ENCODE data around the gene SERPINA4.

SERPINA4 gene

DNA sequence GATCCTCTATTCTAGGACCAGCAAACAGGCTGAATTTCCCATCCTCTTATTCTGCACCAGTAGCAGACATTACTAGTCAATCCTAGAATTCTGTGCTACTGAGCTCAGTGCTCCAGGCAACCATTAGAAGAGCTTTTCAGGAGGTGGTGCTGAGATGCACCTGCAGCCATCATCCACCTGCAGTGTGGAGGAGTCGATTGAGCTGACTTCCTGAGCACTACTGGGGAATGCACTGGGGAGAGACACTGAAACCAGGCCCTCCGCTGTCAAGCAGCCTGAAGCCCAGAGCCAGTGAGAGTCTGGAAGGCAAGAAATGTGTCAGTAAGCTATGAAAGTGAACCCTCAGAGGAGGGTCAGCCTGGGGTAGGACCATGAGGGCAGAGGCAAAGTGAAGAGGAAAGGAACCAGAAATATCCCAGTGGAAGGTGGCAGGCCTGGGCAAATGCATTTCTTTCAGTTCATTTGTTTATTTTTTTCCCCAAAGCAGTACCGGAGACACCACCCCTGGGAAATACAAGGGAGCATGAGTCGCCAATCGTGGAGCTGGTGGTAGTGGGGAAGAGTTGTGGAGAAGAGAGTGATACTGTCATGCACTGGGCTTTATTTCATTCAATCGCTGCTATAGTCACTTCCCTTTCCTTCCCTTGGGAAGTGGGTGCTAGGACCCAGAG lies 23.0 kb upstream of the SERPINA4 start:
- Histone ChIP-seq H3K9me3 (ENCODE audit: insufficient read depth, low read length) (no peaks in the 10 kb centered on the region), H3K4me1 (ENCODE audit: insufficient read depth, insufficient read length) (no peaks in the 10 kb centered on the region), H3K36me3 (ENCODE audit: insufficient read depth, insufficient read length, low read length) (no peaks in the 10 kb centered on the region), H3K9ac (ENCODE audit: insufficient read length, low read depth) (no peak overlapping the region), H3K4me3 (ENCODE audit: insufficient read length, low read depth) (no peak overlapping the region), H3K27me3 (ENCODE audit: insufficient read depth, insufficient read length) (no peaks in the 10 kb centered on the region)
- TF ChIP-seq YY1 (IDR thresholded peaks at IDR 0.05; ENCODE audit: insufficient read depth, insufficient read length), result no peak
- no peak for TF ChIP-seq SUZ12 (IDR thresholded peaks at IDR 0.05; ENCODE audit: extremely low read depth, insufficient read depth, insufficient read length)
- TF ChIP-seq ZNF274 (IDR thresholded peaks at IDR 0.05; ENCODE audit: low read depth, low read length), result no peak
- DNase-seq (ENCODE audit: low read depth, low spot score), result no peak

DNA sequence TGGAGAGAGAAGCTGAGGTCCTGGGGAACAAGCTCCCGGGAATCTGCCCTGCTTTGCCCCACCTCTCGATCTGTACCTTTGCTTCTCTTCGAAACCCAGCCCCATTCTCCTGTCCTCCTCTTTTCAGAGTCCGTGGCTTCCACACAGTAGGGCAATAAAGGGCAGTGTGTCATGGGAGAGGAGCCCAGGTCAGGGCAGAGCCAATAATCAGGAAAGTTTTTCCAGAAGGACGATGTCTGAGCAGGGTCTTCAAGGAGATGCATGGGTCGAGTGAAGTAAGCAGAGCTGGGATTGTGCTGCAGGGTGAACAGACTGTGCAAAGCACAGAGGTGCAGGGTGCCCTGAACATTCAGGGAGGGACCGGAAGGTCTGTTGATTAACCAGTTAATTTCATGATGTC lies 22.1 kb upstream of the SERPINA4 start:
- Histone ChIP-seq H3K27me3 (ENCODE audit: insufficient read depth, insufficient read length) (no peaks in the 10 kb centered on the region), H3K9me3 (ENCODE audit: insufficient read depth, low read length) (no peaks in the 10 kb centered on the region)
- TF ChIP-seq SUZ12 (IDR thresholded peaks at IDR 0.05; ENCODE audit: extremely low read depth, insufficient read depth, insufficient read length) (no peak), ZNF274 (IDR thresholded peaks at IDR 0.05; ENCODE audit: low read depth, low read length) (no peak), YY1 (IDR thresholded peaks at IDR 0.05; ENCODE audit: insufficient read depth, insufficient read length) (no peak)

DNA sequence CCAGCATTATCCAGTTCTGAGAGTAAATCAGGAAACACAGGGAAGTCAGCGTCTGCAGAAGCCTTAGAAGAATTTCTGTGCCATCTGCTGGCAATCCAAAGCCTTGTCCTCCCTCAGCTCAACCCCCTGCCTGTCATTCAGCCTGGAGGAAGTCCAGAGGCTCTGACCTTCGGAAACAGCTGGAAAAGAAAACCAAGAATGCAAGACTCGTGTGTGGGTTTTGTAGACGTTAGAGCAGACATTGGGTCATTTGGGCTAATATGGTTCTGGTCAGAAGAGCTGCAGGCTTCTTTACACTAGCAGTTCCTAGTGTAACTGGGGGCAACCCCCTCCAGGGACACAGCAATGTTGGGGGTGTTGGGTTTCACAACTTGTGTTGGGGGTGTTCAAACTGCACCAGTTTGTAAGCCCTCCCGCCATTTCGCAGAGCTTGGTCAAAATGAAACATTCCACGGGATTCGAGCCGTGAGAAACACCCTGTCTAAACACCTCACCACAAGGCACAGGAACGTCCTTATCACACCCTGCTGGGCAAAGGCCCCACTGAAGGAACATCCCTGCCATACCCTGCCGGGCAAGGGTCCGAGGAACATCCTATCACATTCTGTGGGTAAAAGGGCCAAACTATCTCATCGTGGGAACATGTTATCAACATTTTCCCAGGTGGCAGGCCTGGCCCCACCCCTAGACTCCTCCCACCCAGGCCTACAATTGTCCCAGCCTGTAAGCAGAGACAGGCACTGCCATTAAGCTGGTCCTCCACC lies 21.0 kb upstream of the SERPINA4 start:
- no peak for DNase-seq (ENCODE audit: low read depth, low spot score)
- no peaks in the 10 kb centered on the region for H3K9me3 ChIP-seq (ENCODE audit: insufficient read depth, low read length)

More for the DNA sequence above, 22.1 kb upstream of the SERPINA4 start:
- Histone ChIP-seq H3K4me1 (ENCODE audit: insufficient read depth, insufficient read length) (peaks cover 2% of the 10 kb centered on the region), H3K4me3 (ENCODE audit: insufficient read length, low read depth) (no peak overlapping the region), H3K36me3 (ENCODE audit: insufficient read depth, insufficient read length, low read length) (no peaks in the 10 kb centered on the region), H3K9ac (ENCODE audit: insufficient read length, low read depth) (no peak overlapping the region)
- DNase-seq (ENCODE audit: low read depth, low spot score), result no peak

DNA sequence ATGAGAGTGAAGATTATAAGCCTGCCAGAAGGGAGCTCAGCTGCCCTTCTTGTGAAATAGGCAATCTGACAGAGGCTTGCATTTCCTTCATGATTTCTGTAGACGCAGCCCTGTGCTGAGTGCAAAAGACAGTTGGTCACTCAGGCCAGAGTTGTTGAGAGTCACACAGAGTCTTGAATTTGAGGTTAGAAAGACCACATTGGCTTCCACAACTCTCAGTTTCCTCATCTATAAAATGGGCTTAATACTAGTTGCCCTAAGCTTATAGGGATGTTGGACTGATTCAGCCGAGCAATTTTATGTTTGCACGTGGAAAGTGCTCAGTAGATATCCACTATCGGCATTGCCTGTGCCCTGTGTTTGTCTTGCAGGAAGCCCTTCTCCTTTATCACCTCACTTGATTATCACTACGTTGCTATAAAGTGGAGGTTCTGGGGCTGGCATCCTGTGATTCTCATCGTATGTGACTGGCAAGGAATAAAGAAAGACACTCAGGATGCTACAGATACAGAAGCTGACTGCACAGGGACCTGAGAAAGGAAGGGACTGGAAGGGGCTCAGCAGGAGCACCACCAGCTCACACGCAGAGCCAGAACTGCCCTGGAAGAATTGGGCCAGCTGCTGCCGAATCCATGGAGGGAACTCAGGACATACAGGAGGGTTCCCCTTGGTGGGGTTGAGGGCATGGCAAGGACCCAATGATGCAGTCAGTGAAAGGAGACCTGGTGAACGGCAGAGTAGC lies 19.8 kb upstream of the SERPINA4 start:
- DNase-seq (ENCODE audit: low read depth, low spot score), result no peak
- Histone ChIP-seq H3K9me3 (ENCODE audit: insufficient read depth, low read length) (no peaks in the 10 kb centered on the region), H3K4me1 (ENCODE audit: insufficient read depth, insufficient read length) (peaks cover 5% of the 10 kb centered on the region), H3K4me3 (ENCODE audit: insufficient read length, low read depth) (no peak overlapping the region), H3K9ac (ENCODE audit: insufficient read length, low read depth) (no peak overlapping the region), H3K36me3 (ENCODE audit: insufficient read depth, insufficient read length, low read length) (no peaks in the 10 kb centered on the region), H3K27me3 (ENCODE audit: insufficient read depth, insufficient read length) (no peaks in the 10 kb centered on the region)
- TF ChIP-seq SUZ12 (IDR thresholded peaks at IDR 0.05; ENCODE audit: extremely low read depth, insufficient read depth, insufficient read length) (no peak), YY1 (IDR thresholded peaks at IDR 0.05; ENCODE audit: insufficient read depth, insufficient read length) (no peak), ZNF274 (IDR thresholded peaks at IDR 0.05; ENCODE audit: low read depth, low read length) (no peak)

More for the DNA sequence above, 21.0 kb upstream of the SERPINA4 start:
- H3K9ac ChIP-seq (ENCODE audit: insufficient read length, low read depth), result no peak overlapping the region
- no peaks in the 10 kb centered on the region for H3K36me3 ChIP-seq (ENCODE audit: insufficient read depth, insufficient read length, low read length)
- TF ChIP-seq YY1 (IDR thresholded peaks at IDR 0.05; ENCODE audit: insufficient read depth, insufficient read length), result no peak
- TF ChIP-seq SUZ12 (IDR thresholded peaks at IDR 0.05; ENCODE audit: extremely low read depth, insufficient read depth, insufficient read length), result no peak
- no peak for TF ChIP-seq ZNF274 (IDR thresholded peaks at IDR 0.05; ENCODE audit: low read depth, low read length)
- no peak overlapping the region for H3K4me3 ChIP-seq (ENCODE audit: insufficient read length, low read depth)
- H3K27me3 ChIP-seq (ENCODE audit: insufficient read depth, insufficient read length), result no peaks in the 10 kb centered on the region
- H3K4me1 ChIP-seq (ENCODE audit: insufficient read depth, insufficient read length), result peaks cover 5% of the 10 kb centered on the region

DNA sequence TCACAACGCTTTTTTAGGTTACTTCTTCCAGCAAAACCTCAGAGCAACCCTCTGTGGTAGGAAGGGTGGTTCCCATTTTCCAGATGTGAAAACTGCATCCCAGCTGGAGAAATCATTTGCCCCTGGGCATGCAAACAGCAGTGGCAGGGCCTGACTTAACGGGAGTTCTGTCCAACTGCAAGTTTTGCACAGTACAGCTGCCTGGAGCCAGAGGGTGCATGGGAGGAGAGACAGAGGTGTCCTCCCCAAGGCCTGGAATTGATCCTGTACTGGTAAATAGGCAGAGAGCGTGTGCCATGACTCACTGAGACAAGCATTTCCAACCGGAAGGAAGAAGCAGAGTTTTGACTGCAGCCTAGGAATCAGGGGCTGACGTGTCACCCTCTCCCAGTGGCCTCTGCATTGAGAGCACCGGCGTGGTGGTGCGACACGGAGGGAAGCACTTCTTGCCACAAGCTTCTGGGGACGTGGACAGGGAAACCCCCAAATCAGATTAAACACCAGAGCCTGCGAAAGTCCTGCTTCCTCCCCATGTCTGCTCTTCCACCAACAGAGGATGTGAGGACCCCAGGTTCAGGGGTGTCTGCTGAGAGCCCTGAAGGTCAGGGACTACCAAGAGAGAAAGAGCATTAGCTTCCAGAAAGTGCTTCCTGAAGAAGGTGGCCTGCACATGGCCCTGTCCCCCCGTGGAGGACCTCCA lies 19.0 kb upstream of the SERPINA4 start:
- no peaks in the 10 kb centered on the region for H3K9me3 ChIP-seq (ENCODE audit: insufficient read depth, low read length)
- H3K4me1 ChIP-seq (ENCODE audit: insufficient read depth, insufficient read length), result peaks cover 5% of the 10 kb centered on the region
- H3K27me3 ChIP-seq (ENCODE audit: insufficient read depth, insufficient read length), result no peaks in the 10 kb centered on the region
- no peak for DNase-seq (ENCODE audit: low read depth, low spot score)
- H3K4me3 ChIP-seq (ENCODE audit: insufficient read length, low read depth), result no peak overlapping the region
- no peak for TF ChIP-seq ZNF274 (IDR thresholded peaks at IDR 0.05; ENCODE audit: low read depth, low read length)
- TF ChIP-seq SUZ12 (IDR thresholded peaks at IDR 0.05; ENCODE audit: extremely low read depth, insufficient read depth, insufficient read length), result no peak
- no peak for TF ChIP-seq YY1 (IDR thresholded peaks at IDR 0.05; ENCODE audit: insufficient read depth, insufficient read length)
- no peak overlapping the region for H3K9ac ChIP-seq (ENCODE audit: insufficient read length, low read depth)
- no peaks in the 10 kb centered on the region for H3K36me3 ChIP-seq (ENCODE audit: insufficient read depth, insufficient read length, low read length)

DNA sequence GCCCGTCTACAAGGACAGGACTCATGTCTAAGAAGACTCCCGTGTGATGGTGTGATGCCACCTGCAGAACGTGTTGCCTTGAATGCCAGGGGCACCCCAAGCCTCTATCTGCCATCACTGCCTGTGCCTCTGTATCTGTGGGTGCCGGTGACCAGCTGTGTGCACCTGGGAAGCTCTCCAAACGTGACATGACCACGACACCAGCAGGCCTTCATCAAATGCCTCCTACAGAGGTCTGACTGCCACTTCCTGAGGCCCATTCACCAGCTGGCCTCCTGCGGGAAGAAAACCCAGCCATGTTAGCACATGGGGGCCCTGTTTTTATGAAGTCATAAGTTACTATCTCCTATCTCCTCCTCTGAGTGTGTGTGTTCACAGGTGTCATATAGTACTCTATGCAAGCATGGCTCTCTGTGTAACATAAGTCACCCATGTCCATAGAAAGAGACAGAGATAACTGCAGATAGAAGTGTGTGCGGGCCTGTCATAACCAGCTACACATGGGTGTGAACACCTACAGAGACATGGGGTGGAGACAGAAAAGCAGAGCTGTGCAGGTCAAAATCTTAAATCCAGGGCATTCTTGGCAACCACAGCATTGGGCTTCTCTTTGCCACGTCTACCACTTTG lies 18.3 kb upstream of the SERPINA4 start:
- TF ChIP-seq YY1 (IDR thresholded peaks at IDR 0.05; ENCODE audit: insufficient read depth, insufficient read length) (no peak), SUZ12 (IDR thresholded peaks at IDR 0.05; ENCODE audit: extremely low read depth, insufficient read depth, insufficient read length) (no peak), ZNF274 (IDR thresholded peaks at IDR 0.05; ENCODE audit: low read depth, low read length) (no peak)
- DNase-seq (ENCODE audit: low read depth, low spot score), result no peak
- Histone ChIP-seq H3K4me1 (ENCODE audit: insufficient read depth, insufficient read length) (peaks cover 5% of the 10 kb centered on the region), H3K9me3 (ENCODE audit: insufficient read depth, low read length) (no peaks in the 10 kb centered on the region), H3K27me3 (ENCODE audit: insufficient read depth, insufficient read length) (no peaks in the 10 kb centered on the region), H3K4me3 (ENCODE audit: insufficient read length, low read depth) (no peak overlapping the region), H3K9ac (ENCODE audit: insufficient read length, low read depth) (no peak overlapping the region), H3K36me3 (ENCODE audit: insufficient read depth, insufficient read length, low read length) (no peaks in the 10 kb centered on the region)

Data from NT2/D1 (cell line).